UCSD-AML1 (cell line): ENCODE measurements around the gene TEKT4.
A peak's percentile ranks its signal among the peaks of the same experiment; 100 is the strongest.
"Not testable (repeated sequence)": the region's sequence is repeated elsewhere in the genome, so short reads cannot be mapped to it uniquely, and the experiment has no call there.

ENCODE experiments used
- DNase-seq: peaks from one replicate; lab custom pipeline; 2025; ENCODE audit not compliant: unreplicated experiment; lab: John Stamatoyannopoulos, UW

The TEKT4 gene

GRCh38 chr2:94871226-94872087, at the start of gene TEKT4:
Gene TEKT4, plus strand, starts transcription at chr2:94871430. Its CDS starts 150 bp downstream, at chr2:94871580.
- no peak for DNase-seq

GRCh38 chr2:94839224-94839623, 32.0 kb upstream of the TEKT4 start:
- not testable (repeated sequence) for DNase-seq

- DNase-seq, result not testable (repeated sequence)
These were observed 14.4 kb upstream of the TEKT4 start for GRCh38 chr2:94856856-94857255.

- not testable (repeated sequence) for DNase-seq
These were observed 13.7 kb upstream of the TEKT4 start for GRCh38 chr2:94857367-94858162.

GRCh38 chr2:94858163-94858888, 12.9 kb upstream of the TEKT4 start:
- DNase-seq, result not testable (repeated sequence)

- no peak for DNase-seq
These were observed 9.7 kb upstream of the TEKT4 start for GRCh38 chr2:94861308-94862152.

GRCh38 chr2:94862903-94863302, 8.3 kb upstream of the TEKT4 start:
- not testable (repeated sequence) for DNase-seq

GRCh38 chr2:94869131-94869530, 2.1 kb upstream of the TEKT4 start:
- no peak for DNase-seq

GRCh38 chr2:94869552-94870439, 1.4 kb upstream of the TEKT4 start:
- DNase-seq, result no peak

GRCh38 chr2:94870440-94871225, 597 bp upstream of the TEKT4 start:
- DNase-seq, result no peak

- no peak for DNase-seq
These were observed 923 bp downstream of the TEKT4 start for GRCh38 chr2:94872088-94872618.

GRCh38 chr2:94872676-94873361, 1.6 kb downstream of the TEKT4 start:
- no peak for DNase-seq

GRCh38 chr2:94873362-94874276, 2.4 kb downstream of the TEKT4 start:
- no peak for DNase-seq

- DNase-seq, result peak; percentile 60
These were observed 3.2 kb downstream of the TEKT4 start for GRCh38 chr2:94874277-94874997.

GRCh38 chr2:94875064-94875819, 4.0 kb downstream of the TEKT4 start:
- DNase-seq, result no peak
